LNCaP clone FGC (cell line): ENCODE measurements around the gene CYFIP1.

Experiments
- DNase-seq: peaks from one replicate; pipeline ENCODE4 v3.0.0-alpha.2; 2011; ENCODE audit warnings: low read depth
- H3K4me3 ChIP-seq: 2 replicates; pipeline ENCODE4 v1.5.1; 2011; ENCODE audit warnings: mild to moderate bottlenecking, low read depth, low read length, control low read depth
- CTCF ChIP-seq: IDR thresholded peaks from 2 replicates; pipeline ENCODE4 v1.5.1; 2012; ENCODE audit warnings: mild to moderate bottlenecking; ENCODE audit not compliant: control insufficient read depth, insufficient read depth; ENCODE audit errors: extremely low read depth

Gene CYFIP1

GRCh38 chr15:22863356-22863755, 116.8 kb downstream of the CYFIP1 start:
- TF ChIP-seq CTCF: no peak
- no peak for DNase-seq
- H3K4me3 ChIP-seq: no peak overlapping the region

GRCh38 chr15:22861161-22861560, 119.0 kb downstream of the CYFIP1 start:
- no peak overlapping the region for H3K4me3 ChIP-seq
- DNase-seq: no peak
- TF ChIP-seq CTCF: no peak

- TF ChIP-seq CTCF: no peak
Observed at GRCh38 chr15:22856659-22857058, 123.5 kb downstream of the CYFIP1 start.

GRCh38 chr15:22855791-22856190, 124.4 kb downstream of the CYFIP1 start:
- TF ChIP-seq CTCF: no peak
- DNase-seq: no peak
- H3K4me3 ChIP-seq: no peak overlapping the region

More at GRCh38 chr15:22856659-22857058, 123.5 kb downstream of the CYFIP1 start:
- no peak overlapping the region for H3K4me3 ChIP-seq
- DNase-seq: no peak

- H3K4me3 ChIP-seq: no peak overlapping the region
- TF ChIP-seq CTCF: no peak
- no peak for DNase-seq
Observed at GRCh38 chr15:22851513-22851912, 128.7 kb downstream of the CYFIP1 start.

GRCh38 chr15:22850055-22850454, 130.1 kb downstream of the CYFIP1 start:
- DNase-seq: no peak
- H3K4me3 ChIP-seq: no peak overlapping the region
- no peak for TF ChIP-seq CTCF

- H3K4me3 ChIP-seq: no peak overlapping the region
- DNase-seq: no peak
- TF ChIP-seq CTCF: no peak
Observed at GRCh38 chr15:22846073-22846472, 134.1 kb downstream of the CYFIP1 start.
